GM19397 (cell line): ENCODE data around the gene ZBTB7C.

ENCODE experiments used
- ATAC-seq: cut with Tn5 transposase; IDR thresholded peaks from one replicate; pipeline ENCODE4 v1.9.1; 2021; ENCODE audit warnings: mild to moderate bottlenecking, moderate library complexity; ENCODE audit not compliant: unreplicated experiment

Gene ZBTB7C

DNA sequence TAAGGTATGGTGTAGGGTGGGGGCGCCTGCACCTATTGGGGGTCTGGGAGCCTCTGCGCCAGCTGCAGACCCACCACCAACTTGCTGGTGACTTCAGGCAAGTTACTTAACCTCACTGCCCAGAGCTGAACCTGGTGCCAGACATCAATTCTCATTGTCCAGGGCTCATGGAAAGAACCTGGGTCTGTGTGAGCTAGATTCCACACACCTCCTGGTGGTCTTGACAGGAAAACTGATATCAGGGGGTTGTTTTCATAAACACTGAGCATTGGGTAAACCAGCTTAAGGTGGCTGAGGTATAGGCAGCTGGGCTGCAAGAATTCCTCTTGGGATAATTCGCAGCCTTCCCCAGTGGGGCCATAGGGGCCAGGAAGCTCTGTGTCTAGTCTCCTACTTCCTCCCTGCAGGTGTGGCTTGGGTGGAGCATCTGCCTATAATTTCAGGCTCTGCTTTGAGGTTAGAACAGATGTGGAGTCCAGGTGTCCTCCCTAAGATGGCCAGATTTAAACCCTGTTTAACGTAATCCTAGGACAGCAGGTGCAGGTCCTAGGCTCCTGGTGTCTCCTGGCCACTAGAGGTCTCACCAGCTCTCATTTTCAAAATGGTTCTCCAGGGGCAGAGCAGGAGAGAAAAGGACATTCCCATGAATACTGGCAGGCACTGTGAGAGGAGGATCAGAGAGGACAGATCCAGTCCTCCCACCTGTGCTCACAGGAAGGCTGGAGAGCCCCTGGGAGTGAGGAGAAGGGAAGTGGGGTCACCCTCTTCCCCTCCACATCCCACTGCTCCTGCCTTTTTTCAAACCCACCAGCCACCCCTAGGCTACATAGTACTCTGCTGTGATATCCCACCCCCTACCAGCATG is 378.3 kb downstream of the ZBTB7C start:
- ATAC-seq, result no peak

DNA sequence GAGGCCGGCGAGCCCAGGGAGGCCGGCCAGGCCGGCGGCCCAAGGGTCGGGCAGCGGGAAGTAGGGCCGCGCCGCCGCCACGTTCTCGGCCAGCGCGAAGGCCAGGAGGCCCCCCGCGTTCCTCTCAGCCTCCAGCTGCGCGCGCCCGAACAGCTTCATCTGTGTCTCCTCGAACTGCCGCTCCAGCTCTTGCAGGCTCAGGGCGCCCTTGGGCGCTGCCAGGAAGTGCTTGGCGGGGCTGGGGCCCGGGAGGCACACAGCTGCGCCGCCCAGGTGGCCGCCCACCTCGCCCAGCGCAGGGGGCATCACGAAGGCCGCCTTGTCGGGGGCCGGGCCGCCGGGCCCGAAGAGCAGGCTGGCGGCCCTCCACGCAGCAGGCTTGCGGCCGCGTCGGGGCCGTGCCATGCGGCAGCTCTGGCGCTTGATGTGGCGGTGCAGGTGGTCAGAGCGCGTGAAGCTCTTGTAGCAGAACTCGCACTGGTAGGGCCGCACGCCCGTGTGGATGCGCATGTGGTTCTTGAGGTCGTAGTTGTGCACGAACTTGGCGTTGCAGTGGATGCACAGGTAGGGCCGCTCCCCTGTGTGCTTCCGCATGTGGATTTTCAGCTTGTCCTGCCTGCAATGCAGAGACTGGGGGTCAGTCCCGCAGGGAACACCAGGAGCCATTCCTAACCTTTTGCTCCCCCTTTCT is 379.7 kb downstream of the ZBTB7C start:
- no peak for ATAC-seq

DNA sequence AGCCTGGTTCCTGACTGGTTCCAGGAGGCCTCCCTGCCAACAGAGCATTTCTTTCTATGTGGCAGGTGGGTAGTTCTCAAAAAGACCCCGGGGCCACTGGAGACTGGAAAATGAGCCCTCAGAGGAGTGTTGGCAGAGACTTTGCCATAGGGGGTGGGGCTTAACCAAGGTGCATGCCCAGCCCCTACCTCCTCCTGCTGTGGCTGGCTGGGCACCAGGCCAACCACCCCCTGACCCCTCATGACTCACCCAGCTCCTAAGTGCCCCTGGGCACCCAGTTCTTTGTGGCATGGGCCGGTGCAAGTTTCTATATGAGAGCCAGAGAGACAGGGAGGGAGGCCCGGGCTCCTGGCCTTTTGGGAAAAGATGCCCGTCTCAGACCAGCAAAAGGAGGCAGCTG is 380.5 kb downstream of the ZBTB7C start:
- ATAC-seq, result no peak

DNA sequence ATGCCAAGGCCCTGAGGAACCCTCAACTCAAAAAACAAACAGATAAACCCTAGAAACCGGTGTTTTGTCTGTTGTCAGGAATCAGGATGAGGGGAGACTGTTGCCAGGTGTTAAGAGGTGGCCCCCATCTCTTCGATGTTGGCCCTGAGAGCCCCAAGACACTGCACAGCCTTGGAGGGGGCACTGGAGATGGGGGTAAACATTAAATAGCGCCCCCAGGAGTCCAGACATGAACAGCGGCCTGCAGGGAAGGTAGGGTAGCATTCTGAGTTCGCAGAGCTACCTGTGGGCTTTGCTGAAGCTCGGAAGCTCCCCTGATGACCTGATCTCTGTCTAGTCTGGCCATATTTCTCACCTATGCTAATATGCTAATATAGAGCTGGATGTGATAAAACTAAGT is 381.1 kb downstream of the ZBTB7C start:
- ATAC-seq, result no peak

DNA sequence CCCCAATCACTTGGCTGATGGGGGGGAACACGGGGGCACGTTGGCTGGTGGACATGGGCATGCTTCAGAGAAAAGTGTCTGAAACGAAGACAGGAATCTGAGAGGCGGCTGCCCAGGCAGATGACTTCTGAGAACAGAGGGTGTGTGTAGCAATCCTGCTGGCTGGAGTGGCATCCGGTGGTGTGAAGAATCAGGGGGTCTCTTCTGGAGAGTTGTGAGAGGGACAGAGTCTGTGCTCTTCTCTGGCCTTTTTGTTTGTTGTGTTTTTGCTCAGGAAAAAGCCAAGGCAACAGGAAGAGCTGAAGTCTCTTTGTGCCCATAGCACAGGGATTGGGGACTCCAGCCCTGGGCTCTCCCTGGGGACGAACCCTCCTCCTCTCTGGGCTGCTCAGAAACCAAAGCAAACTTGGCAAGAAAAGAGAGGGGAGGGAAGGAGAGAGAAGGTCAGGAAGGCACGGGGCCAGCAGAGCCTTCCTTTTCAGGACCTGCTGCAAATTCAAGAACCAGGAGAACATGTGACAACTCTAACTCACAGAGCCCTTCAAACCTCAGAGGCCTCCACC is 381.7 kb downstream of the ZBTB7C start:
- no peak for ATAC-seq

DNA sequence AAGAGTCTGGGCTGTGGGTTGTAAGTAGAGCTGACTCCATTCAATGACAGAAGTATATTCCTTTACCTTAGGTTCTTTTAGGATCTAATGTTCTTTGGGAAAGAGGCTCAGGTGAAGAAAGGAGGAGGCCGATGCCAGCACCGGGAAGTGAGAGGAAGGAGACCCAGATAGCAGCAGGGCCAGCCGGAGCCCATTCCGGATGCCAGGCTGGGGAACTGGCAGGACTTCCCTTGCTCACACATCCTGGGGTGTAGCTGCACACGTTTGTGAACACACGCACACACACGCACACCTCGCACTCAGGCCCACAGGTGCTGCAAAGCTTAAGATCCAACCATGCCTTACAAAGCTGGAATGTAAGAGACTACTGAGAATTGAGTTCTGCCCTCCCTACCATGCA is 383.0 kb downstream of the ZBTB7C start:
- ATAC-seq, result no peak

DNA sequence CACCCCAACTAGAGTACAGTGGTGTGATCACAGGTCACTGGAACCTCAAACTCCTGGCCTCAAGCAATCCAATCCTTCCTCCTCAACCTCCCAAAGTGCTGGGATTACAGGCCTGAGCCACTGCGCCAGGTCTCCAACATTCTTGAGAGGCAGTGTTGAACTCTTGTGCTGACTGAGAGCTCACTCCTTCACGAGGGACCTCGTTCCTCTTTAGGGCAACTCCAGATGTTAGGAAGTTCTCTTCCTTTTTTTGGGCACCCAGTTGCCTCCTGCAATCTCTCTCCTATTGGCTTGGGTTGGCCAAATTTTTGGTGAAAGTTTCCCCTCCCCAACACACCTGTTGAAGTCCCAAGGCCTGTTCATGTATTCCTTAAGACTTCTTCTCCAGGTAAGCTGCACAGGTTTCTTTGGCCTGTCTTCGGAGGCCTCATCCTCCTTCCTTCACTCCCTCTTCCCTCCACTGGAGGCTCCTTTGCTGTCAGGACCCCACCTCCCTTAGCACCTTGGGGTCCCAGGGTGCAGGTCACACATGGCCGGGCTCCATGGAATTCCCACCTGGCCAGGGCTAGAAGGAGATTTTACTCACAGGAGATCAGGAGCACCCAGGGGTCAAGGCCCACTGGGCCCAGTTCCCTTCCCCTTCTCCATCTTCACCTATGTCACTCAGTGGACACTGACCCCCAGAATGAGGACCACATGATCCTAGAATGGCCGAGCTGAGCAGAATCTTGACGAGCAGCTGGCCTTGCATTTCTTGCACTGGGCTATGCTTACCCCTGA is 384.1 kb downstream of the ZBTB7C start:
- no peak for ATAC-seq

DNA sequence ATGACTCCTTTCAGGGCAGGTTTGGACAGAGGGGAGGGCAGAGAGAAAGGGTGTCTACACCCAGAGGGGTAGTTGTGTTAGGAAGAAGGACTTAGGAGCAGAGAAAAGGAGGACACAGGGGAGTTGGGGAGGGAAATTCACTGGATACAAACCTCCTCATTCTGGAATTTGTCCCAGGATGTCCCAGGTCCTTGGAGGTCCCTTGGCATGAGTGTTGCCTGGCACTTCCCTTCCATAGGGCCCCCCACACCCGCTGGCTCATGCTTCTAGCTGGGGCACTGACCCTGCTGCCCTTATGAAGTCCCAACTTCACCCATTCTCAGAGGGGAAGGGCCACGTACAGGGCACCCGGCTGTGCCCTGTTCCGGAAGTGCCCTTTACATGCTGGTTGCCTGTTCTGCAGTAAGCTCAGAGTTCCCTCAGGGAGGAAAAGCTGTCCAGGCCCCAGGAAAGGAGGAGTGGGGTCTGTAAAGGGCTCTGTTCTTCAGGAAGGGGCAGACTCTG is 385.1 kb downstream of the ZBTB7C start:
- ATAC-seq, result no peak

DNA sequence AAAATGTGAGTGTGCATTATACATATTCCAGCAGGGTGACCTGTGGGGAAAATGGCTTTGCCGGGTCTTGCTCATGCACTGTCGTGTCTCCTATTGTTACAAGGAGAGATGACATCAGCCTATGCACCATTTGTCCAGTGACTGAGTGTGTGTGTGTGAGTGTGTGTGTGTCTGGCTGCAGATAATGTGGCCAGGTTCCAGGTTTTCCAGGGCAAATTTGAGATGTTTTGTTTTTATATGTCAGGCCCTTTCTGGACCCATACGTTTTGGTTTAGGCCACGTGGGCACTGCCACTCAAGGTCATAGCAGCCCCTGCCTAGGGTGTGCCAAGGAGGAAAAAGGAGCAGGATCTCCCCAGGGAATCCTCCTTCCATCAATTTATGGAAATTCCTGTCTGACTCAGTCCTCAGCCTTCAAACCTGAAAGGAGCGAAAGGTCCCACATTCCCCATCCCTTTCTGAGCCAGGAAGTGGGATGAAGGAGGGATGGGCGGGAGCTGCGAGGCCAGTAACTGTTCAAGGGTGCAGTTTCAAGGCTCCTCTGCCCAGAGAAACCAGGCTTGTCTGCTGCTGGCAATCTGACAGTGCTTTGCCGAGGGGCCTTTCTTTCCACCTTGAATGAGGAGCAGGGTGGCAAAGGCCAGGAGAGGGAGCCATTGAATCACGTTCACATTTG is 385.7 kb downstream of the ZBTB7C start:
- no peak for ATAC-seq

DNA sequence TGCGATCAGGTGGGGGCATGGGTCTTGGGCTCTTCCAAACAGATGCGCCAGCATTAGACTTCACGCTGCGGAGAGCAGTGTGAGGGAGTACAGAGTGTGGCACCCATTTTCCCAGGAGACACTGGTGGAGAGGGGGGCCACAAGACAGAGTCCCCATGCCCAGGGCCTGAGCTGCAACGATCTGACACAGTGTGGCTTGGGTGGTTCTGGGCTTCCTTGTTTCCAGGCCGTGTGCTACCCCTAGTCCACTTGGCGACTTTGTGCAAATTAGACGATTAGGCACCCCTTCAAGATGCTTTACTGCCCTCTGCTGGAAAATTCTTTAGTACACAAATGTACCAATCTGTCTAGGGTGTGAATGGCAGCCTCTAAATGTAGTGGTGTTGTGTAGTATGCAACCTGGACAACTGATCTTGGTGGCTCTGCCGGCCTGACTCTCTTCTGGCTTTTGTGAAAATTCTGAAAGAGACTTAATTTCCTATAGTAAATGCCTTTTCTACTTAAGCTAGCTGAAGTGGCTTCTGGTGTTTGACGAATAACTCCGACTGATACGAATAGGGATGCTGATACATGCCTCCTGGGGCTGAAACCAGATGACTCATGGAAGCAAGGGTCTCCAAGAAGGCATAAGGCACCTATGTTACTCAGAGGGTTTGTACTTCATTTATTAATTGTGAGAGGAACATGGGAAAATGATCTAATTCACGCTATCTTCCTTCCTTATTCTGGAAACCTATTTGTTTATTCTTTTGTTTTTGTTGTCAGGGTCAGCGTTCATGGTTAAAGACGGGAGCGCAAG is 386.5 kb downstream of the ZBTB7C start:
- ATAC-seq, result no peak

DNA sequence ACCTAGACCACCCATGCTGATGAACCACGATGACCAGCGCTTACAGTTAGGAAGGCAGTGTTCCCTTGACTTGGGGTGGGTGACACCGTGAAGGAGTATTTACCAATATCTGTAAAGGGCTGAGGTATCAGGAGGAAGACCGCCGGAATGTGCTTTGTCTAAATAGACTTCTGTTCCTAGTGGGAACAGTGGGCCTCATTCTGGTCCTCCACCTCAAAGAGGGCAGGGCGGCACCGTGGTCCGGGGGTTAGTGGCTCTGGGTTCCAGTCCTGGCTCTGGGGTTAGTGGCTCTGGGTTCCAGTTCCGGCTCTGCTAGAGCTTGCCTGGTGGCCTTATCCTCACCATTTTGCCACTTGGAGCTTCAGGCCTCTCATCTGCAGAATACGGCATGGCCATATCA is 387.2 kb downstream of the ZBTB7C start:
- ATAC-seq, result no peak

DNA sequence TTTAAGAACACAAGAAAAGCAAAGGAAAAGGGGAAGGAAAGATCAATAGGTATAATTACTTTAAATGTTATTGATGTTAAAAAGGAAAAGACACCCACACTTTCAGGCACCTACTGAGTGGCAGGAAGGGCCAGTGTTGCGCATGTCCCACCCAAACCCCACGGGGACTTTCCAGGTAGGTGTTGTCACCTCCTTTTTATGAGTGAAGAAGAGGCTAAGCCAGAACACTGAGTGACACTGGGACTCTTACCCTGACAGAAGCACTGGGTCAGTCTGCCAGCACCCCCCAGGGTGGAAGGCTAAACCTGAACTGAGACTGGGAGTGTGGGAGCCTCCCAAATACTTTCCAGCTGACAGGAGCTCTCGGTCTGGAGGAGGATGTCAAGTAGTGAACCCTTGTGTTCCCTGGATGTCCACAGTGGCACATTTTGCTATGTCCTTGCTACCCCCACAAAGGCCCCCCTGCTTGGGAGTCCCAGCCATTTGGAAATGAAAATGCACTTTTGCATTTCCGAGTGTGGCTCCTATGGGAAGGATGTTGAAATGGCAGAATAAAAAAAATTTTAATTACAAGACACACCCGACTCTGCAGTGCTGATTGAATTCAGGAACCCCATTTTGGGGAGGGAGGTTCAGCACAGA is 387.8 kb downstream of the ZBTB7C start:
- ATAC-seq, result no peak

DNA sequence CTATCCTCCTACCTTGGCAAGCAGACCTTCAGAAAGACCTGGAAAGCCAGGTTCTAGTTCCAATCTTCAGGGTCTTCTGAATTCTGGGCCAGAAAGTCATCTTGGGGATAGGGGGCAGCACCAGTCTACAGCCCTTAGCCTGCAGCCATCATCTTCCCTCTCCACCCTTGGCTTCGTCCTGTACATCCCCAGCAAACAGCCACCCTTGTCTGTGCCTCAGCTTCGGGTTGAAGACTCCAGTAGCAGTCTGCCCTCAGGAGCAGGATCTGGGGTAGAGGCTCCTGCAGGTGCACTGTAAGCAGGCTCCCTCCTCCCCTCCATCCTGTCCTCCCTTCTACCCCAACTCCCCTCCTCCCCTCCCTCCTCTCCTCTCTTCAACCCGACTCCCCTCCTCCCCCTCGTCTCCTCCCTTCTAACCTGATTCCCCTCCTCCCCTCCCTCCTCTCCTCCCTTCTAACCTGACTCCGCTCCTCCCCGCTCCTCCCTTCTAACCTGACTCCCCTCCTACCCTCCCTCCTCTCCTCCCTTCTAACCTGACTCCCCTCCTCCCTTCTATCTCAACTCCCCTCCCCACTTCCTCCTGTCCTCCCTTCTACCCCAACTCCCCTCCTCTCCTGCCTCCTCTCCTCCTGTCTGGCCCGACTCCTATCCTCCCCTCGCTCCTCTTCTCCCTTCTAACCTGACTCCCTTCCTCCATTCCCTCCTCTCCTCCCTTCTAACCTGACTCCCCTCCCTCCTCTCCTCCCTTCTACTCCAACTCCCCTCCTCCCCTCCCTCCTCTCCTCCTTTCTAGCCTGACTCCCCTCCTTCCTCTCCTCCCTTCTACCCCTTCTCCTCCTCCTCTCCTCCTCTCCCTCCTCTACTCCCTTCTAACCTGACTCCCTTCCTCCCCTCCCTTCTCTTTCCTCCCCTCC is 388.6 kb downstream of the ZBTB7C start:
- ATAC-seq, result no peak

DNA sequence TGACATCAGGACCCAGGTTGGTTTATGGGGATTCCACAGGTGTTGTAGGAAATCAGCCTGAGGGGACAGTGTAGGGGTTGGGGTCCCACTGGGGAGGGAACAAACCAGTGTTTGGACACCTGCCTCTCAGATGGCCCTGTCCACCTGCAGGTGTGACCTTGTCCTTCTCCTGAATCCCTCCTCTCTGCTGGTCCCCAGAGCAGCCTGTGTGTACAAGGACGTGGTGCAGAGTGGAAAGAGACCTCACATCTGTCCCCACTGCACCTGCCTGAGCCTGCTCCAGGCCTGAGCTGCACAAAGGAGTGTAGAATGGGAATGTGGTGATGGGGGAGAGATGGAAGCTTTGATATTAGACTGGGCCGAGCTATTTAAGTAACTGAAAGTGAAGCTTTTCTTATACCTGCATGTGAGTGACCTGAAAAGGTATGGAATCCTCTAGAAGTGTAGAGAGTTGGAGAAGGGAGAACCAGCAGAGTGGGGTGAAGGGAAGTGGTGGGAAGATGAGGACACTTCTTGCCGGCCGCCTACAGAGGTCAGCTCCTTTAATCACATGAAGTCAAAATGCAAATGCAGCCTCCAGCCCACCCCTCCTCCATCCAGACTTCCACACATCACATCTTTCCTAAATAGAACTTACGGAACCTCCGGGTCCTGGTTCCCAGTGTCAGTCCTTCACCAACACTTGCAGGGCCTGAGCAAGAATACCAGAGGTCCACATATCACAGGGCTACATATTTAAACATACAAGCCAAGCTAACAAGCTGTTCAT is 389.4 kb downstream of the ZBTB7C start:
- no peak for ATAC-seq

DNA sequence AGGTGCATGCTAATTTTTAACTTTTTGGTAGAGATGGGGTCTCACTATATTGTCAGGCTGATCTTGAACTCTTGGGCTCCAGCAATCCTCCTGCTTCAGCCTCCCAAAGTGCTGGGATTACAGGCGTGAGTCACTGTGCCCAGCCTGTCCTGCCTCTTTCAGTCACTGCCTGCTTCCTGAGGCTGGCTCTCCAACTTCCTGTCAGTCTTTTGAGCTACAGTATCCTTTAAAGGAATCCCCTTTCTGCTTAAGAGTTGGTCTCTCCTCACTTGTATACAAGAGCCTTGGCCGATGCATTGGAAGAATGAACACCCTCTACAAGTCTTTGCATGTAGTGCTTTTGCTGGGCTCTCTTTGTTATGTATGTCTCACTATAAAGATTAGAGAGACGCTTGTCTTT is 390.3 kb downstream of the ZBTB7C start:
- no peak for ATAC-seq

DNA sequence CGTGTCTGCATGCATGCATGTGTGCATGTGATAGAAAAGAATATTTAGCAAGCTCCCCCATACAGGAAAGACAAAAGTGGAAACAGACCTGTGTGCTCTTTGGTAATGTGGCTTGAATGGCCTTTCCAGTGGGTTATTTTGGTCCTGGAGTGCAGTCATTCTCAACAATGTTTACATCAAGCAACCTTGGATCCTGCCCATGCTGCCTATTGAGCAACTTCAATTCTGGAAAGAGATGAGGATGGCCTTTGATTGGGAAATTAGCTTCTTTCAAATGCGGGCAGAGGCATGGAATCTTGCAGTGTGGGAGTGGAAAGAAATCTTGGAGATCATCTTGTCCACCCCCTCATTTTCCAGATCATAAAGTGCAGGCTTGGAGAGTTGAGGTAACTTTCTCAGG is 391.5 kb downstream of the ZBTB7C start:
- ATAC-seq, result no peak

DNA sequence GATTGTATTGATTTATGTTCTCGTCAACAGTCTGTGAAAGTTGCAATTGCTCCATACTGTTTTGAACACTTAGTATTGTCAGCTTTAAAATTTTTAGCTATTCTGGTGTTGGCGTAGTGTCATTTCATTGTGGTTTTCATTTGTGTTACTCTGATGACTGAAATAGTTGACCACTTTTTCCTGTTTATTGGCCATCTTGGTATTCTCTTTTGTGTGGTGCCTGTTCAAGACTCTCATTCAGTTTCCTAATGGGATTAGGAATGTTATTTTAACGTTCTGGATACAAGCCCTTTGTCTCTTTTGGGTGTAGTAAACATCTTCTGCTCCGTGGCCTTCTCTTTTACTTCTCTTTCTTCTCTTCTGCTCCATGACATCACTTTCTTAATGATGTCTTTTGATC is 396.0 kb downstream of the ZBTB7C start:
- ATAC-seq, result no peak
